Lung microvascular endothelial cell (primary cell): ENCODE data around the gene NOTUM. TPM values are rescaled to one million over a fixed set of nuclear protein-coding genes. Genes with fewer than 3 reads are reported as not detected.

Experiments used
- DNase-seq, 2 donors: peaks; one replicate each; pipeline versions ENCODE4 v3.0.0 to v3.0.0-alpha.2; 2010; ENCODE audit warnings: low read depth in 2 of 2
- total RNA-seq: library from RNA; depleted of rRNA; stranded (reverse); fragments of >200 nt; gene quantifications from 2 replicates; pipeline ENCODE4 v1.2.1, GENCODE V29; 2014

Gene NOTUM
- total RNA-seq, 1 donor from 2014 or later = under 0.01 TPM

DNA sequence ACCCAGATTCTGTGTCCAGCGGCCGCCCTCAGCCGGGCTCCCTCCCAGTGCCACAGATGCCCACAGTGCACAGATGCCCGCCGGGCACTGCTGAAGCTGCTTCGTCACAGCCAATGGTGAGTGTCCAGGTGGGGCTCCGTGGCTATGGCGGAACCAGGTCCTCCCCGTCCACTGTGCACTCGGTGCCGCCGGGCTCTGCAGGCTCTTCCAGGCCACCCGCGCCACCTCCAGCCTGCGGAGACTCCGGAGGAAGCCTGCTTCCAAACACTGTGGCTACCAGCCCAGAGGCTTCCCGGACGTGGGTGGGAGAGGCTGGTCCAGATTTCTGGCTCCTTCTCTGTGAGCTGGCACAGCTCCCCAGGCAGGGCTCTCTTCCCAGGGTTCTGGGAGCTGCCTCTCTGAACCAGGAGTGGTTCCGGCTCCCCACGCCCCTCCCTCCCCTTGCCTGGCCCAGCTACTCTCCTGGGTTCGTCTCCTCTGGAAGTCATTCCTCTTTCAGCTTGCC is 21.1 kb downstream of the NOTUM start:
- no peak for DNase-seq

DNA sequence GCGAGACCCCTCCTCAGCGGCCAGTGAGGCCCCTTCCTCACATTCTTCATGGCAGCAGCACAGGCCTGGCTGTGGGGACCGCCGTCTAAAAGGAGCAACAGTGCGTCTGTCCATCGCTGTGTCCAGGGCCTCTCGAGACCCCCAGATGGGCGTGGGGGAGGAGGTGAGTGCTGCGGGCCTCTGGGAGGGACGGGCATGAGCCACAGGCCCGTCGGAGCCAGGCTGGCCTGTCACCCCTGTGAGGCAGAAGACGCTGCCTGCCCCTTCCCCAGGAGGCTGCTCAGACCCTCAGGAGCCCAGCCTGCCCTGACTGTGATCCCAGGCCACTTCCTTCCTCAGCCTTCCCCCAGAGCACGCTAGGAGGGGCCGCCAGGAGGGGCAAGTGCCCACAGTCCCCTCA is 21.8 kb downstream of the NOTUM start:
- no peak for DNase-seq

- no peak for DNase-seq
These were observed 25.3 kb downstream of the NOTUM start for GRCh38 chr17:81935709-81936084.

- DNase-seq = no peak
These were observed 25.9 kb downstream of the NOTUM start for GRCh38 chr17:81934850-81935708.

DNA sequence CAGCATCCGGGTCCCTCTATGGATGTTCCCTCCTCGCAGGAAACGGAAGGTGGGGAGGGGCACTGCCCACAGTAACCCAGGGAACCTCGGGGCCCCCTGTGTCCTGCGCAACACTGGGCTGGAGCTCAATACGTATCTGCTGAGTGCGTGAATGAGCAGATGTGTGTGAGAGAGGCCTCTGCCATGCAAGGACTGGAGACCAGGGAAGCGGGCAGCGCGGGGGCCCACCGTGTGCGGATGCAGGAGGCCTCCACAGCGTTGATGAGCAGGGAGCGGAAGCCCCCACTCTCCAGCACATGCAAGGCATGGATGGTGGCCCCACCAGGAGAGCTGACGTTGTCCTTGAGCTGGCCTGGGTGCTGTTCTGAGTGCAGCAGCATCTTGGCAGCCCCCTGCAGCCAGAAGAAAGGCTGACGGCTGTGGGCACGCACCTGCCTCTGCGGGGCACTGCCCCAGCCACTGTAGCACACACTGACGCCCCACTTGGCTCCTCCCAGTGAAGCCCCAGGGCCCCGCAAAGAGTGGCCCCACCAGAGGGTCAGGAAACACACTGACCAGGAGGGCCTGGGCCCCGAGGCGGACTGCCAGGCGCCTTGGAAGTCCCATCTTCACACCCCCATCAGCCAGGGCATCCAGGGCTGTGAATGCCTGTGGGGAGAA is 26.8 kb downstream of the NOTUM start:
- DNase-seq = no peak

- no peak for DNase-seq
These were observed 27.7 kb downstream of the NOTUM start for GRCh38 chr17:81933178-81933699.

DNA sequence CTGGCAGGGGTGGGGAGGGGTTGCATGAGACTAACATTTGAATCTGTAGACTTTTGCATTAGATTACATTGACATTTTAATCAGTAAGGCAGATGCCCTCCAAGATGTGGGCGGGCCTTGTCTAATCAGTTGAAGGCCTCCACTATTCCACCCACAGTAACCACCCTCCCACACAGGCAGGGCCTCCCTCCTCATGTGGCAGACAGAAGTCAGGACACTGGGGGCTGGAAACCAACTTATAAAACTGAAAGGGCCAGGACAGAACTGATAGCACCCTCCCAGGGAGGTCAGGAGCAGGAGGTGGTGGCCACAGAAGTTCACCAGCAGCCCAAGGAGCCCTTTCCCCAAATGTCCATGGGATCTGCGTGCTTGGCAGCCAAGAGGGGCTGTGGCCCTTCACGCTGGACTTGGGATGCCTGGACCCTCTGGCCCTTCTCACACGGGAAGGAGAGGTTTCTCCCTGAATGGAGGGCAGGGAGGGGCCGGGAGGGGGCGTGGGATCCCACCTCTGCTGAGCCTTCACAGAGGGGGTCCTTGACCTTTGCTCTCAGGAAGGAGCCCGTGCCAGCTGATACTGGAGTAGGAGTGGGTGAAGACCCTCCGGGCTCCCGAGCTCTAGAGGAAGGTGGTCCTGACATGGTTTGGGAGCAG is 28.5 kb downstream of the NOTUM start:
- DNase-seq = no peak

DNA sequence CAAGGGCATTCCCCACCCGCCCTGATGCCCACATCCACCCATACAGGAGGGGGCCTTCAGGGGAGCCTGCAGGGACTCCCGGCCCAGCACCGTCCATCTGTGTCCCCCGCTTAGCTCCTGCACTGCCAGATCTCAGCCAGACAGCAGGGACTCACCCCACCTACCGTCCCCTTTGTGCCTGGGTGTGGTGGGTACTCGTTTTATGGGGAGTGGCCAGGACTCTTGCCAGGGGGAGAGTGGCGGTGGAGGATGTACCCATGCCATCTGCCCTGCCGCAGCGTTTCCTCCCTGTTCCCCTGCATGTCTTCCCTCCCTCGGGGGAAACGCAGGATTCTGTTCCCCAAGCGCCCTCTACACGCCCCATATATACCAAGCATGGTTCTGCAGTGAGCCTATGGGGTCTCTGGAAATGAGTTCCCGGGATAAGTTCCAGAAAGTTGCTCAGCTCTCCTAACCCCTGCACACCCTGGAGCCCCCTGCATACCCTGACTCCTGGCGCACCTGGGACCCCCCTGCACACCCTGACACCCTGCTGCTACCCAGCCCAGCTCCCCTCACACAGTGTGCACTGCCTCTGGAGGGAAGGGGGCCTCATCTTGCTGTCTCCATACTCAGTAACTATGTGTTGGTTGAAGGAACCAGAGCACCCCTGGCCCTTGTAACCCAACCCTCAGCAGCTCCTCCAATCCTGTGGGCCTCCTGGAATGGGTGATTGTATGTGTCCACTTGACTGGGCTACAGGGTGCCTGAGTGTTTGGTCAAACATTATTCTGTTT is 29.2 kb downstream of the NOTUM start:
- DNase-seq = no peak

- no peak for DNase-seq
These were observed 29.8 kb downstream of the NOTUM start for GRCh38 chr17:81931189-81931556.

DNA sequence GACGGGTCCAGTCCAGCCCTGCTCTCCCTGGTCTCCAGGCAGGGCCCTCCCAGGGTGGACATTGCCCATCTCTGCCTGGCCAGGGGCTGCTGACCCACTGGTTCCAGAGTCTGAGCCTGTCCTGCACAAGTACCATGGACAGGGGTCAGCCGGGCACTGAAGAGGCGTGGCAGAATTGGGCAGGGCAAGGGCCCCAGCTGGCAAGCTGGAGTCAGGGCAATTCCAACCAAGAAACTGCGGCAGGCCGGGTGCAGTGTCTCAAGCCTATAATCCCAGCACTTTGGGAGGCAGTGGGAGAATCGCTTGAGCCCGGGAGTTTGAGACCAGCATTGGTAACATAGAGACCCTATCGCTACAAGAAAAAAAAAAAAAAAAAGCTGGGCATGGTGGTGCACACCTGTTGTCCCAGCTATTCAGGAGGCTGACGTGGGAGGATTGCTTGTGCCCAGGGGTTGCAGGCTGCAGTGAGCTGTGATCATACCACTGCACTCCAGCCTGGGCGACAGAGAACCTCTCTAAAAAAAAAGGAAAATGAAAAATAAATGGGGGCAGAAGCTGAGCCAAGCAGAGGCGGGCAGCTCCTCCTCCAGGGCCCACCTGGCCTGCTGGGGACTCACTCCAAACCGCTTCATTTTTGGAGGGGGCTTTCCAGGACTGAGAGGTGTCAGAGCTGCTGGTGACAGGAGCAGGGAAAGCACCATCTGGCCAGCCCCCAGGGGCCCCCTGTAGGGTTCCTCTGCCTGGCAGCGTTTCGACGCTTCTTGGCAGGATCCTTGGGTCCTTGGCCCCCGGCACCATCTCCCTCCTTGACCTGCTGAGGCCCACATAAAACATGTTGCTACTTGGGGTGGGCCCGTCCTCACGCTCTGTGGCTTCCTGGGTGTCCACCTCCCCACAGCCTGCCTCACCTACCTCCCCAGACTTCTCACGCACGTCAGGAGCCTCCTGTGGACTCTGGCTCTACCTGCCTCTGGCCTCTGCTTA is 30.6 kb downstream of the NOTUM start:
- no peak for DNase-seq

- DNase-seq = no peak
These were observed 31.5 kb downstream of the NOTUM start for GRCh38 chr17:81929253-81930141.

GRCh38 chr17:81928544-81929252 is 32.3 kb downstream of the NOTUM start:
- no peak for DNase-seq

- DNase-seq = peak; percentile 95 to 98
These were observed 33.1 kb downstream of the NOTUM start, which contains the start of gene MAFG for GRCh38 chr17:81927653-81928543. Gene MAFG, minus strand, starts transcription at chr17:81927735. Its CDS starts 4,550 bp downstream, at chr17:81923185.

DNA sequence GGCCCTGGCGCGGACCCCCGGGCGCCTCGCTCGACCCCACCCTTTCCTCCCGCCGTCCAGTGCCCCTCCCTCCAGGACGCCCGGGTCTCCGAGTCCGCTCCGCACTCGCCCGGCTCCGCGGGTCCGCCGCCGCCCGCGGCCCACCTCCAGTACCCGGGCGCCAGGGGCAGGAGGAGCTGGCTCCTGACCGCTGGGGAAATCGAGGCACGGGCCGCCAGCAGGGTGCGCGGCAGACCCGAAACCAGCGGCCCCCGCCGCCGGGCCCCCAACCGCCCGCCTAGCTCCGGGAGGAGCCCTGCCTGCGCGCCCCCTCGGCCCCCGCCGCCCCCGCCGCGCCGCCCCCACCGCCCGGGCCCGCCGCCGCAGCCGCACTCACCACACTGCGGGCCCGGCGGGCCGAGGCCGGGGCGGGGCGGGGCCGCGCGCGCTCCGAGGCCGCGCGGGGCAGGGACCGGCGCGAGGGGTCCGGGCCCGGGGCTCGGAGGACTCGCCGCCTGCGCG is 33.8 kb downstream of the NOTUM start:
- no peak for DNase-seq

- DNase-seq = peak; percentile 82
These were observed 34.4 kb downstream of the NOTUM start for GRCh38 chr17:81926451-81927151.

- no peak for DNase-seq
These were observed 35.0 kb downstream of the NOTUM start for GRCh38 chr17:81925860-81926450.
